GM18505 (cell line): ENCODE data around the gene FAM170A.

Experiments
- ATAC-seq: cut with Tn5 transposase; IDR thresholded peaks from one replicate; pipeline ENCODE4 v1.9.1; 2021; ENCODE audit not compliant: unreplicated experiment
- POLR2A ChIP-seq: IDR thresholded peaks from 4 replicates; pipeline ENCODE4 v1.6.1; 2011; ENCODE audit warnings: borderline replicate concordance; ENCODE audit not compliant: insufficient read depth, insufficient read length; ENCODE audit errors: extremely low read depth

Gene FAM170A

GRCh38 chr5:119678351-119679028 is 49.1 kb downstream of the FAM170A start:
- no peak for TF ChIP-seq POLR2A
- ATAC-seq: no peak

GRCh38 chr5:119680080-119680479 is 50.7 kb downstream of the FAM170A start:
- no peak for TF ChIP-seq POLR2A
- no peak for ATAC-seq

- TF ChIP-seq POLR2A: no peak
- no peak for ATAC-seq
Measured at GRCh38 chr5:119681734-119682133, 52.4 kb downstream of the FAM170A start.

GRCh38 chr5:119682372-119682771 is 53.0 kb downstream of the FAM170A start:
- ATAC-seq: no peak
- TF ChIP-seq POLR2A: no peak
